ENCODE measurements around the gene PTPRM.

Gene PTPRM

GRCh38 chr18:8139891-8140406 is 572.8 kb downstream of the PTPRM start:
- DNase-seq = no peak

GRCh38 chr18:8140841-8141501 is 573.9 kb downstream of the PTPRM start:
- DNase-seq = no peak

- DNase-seq = no peak
Measured at GRCh38 chr18:8142131-8142711, 575.1 kb downstream of the PTPRM start.

- no peak for DNase-seq
Measured at GRCh38 chr18:8142932-8143331, 575.8 kb downstream of the PTPRM start.

- no peak for DNase-seq
Measured at GRCh38 chr18:8151181-8151580, 584.1 kb downstream of the PTPRM start.

- DNase-seq = no peak
Measured at GRCh38 chr18:8153887-8154583, 586.9 kb downstream of the PTPRM start.

GRCh38 chr18:8162802-8163201 is 595.7 kb downstream of the PTPRM start:
- DNase-seq = no peak

- DNase-seq = no peak
Measured at GRCh38 chr18:8163286-8163959, 596.3 kb downstream of the PTPRM start.

- no peak for DNase-seq
Measured at GRCh38 chr18:8165095-8165494, 598.0 kb downstream of the PTPRM start.

GRCh38 chr18:8167026-8167425 is 599.9 kb downstream of the PTPRM start:
- DNase-seq = no peak

- DNase-seq = no peak
Measured at GRCh38 chr18:8167673-8168072, 600.6 kb downstream of the PTPRM start.

GRCh38 chr18:8169722-8170121 is 602.6 kb downstream of the PTPRM start:
- no peak for DNase-seq

GRCh38 chr18:8174771-8175170 is 607.7 kb downstream of the PTPRM start:
- DNase-seq = no peak

- no peak for DNase-seq
Measured at GRCh38 chr18:8175501-8176061, 608.5 kb downstream of the PTPRM start.

- DNase-seq = no peak
Measured at GRCh38 chr18:8176109-8176508, 609.0 kb downstream of the PTPRM start.

- DNase-seq = no peak
Measured at GRCh38 chr18:8176554-8176953, 609.4 kb downstream of the PTPRM start.

- no peak for DNase-seq
Measured at GRCh38 chr18:8177330-8178016, 610.4 kb downstream of the PTPRM start.

GRCh38 chr18:8186413-8186812 is 619.3 kb downstream of the PTPRM start:
- no peak for DNase-seq

GRCh38 chr18:8188184-8188583 is 621.1 kb downstream of the PTPRM start:
- no peak for DNase-seq

- DNase-seq = no peak
Measured at GRCh38 chr18:8190980-8191379, 623.9 kb downstream of the PTPRM start.

GRCh38 chr18:8194431-8194830 is 627.3 kb downstream of the PTPRM start:
- DNase-seq = no peak

GRCh38 chr18:8196238-8196637 is 629.1 kb downstream of the PTPRM start:
- no peak for DNase-seq

- no peak for DNase-seq
Measured at GRCh38 chr18:8197499-8197898, 630.4 kb downstream of the PTPRM start.
